ENCODE data around the gene SLC1A4.
A peak's percentile ranks its signal among the peaks of the same experiment; 100 is the strongest.
"Not testable (repeated sequence)": the region's sequence is repeated elsewhere in the genome, so short reads cannot be mapped to it uniquely, and the experiment has no call there.

SLC1A4 gene

DNA sequence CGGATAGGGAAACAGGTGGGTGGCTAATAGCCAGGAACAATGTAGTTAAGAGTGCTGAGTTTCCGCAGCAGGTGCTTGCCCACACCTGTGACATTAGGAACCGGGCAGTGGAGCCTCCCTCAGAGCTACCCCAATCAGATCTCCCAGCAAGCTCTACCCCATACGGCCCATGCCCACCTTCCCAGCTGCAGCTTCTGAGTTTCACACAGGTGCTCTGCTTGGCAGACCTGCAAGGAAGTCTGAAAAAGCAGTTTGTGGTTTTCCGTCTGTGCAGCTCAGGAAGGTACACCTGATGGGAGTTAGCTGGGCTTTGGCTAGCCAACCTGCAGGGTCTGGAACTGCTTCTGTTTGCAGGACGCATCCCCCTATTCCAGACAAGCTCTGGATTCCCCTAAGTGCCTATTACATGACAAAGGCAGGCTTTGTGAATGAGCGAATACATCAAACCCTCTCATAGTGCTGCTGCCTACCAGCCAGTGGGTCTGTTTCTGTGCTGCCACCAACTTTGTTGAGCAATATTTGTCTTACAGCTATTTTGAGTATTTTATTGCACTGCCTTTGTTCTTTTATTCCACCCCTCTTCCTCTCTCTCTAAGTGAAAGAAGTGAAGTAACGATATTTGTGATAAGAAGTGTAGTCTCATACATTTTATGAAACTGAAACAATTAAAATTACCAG lies 42.3 kb downstream of the SLC1A4 start:
- Histone ChIP-seq H3K9me3 (replicated peaks; ENCODE audit: low read length) (no peaks in the 10 kb centered on the region), H3K4me2 (ENCODE audit: low read length) (no peak overlapping the region), H3K27me3 (ENCODE audit: control insufficient read depth, insufficient read depth, low read length) (peaks cover 12% of the 10 kb centered on the region), H3K36me3 (ENCODE audit: insufficient read depth, low read length) (no peaks in the 10 kb centered on the region), H3K9ac (ENCODE audit: low read depth, low read length) (no peak overlapping the region), H3K4me3 (ENCODE audit: low read length) (no peak overlapping the region), H3K4me1 (ENCODE audit: control insufficient read depth, insufficient read depth, low read length) (no peaks in the 10 kb centered on the region)

DNA sequence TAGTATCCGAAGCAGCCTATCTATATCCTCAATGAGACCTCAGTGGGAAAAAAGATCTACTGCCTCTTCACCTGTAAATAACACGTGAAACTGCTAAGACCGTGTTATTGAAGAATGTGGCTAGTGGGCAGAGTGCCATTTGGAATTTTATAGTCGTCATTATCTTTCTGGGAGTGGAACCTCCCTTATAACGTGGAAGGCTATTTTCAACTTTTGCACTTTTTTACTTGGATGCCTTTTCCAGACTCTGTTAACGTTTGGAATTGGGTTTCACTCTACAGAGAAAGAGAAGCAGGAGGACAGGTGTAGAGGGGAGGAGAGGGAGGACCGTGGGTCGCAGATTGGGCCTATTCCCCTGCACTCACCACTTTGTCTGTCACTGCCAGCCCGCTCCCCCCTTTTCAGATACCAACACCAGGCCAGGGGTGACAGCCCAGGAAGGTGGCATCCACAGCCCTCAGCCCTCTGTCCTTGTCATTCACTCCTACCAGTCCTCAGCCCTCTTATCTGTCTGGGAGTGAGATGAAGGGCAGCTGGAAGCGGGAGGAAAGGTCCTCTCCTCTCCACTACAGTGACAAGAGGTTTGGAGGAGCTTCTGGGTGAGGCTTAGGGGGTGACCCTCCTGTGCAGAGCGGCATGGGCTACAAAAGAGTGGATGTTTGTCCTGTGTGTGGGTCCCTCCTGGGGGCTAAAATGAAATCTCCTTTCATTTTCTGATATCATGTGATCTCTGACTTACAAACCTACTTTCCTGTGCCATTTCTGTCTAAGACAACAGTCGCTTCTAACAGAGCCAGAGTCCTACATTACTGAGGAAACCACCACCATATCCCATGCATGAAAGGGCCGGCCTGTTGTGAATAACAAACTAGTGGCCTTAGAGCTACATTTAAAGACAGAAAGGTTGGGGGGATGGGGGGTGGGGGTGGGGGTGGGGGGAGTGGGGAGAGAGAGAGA lies 43.1 kb downstream of the SLC1A4 start:
- no peaks in the 10 kb centered on the region for H3K36me3 ChIP-seq (ENCODE audit: insufficient read depth, low read length)
- peaks cover 12% of the 10 kb centered on the region for H3K27me3 ChIP-seq (ENCODE audit: control insufficient read depth, insufficient read depth, low read length)
- no peak overlapping the region for H3K4me2 ChIP-seq (ENCODE audit: low read length)
- no peaks in the 10 kb centered on the region for H3K9me3 ChIP-seq (replicated peaks; ENCODE audit: low read length)
- H3K4me3 ChIP-seq (ENCODE audit: low read length): no peak overlapping the region
- no peaks in the 10 kb centered on the region for H3K4me1 ChIP-seq (ENCODE audit: control insufficient read depth, insufficient read depth, low read length)
- no peak overlapping the region for H3K9ac ChIP-seq (ENCODE audit: low read depth, low read length)

DNA sequence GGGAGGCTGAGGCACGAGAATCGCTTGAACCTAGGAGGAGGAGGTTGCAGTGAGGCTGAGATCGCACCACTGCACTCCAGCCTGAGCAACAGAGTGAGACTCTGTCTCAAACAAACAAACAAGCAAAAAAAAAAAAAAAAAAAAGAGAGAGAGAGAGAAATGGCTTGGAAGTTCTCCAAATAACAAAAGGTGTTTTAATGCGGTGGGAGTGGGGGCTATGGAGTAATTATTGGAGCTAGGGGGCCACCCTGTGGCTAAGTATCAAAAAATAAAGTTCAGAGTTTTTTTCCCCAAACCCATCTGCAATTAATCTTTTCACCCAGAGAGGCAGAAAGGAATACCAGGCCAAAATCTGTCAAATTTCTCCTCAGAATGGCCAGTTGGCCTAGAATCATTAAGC lies 44.0 kb downstream of the SLC1A4 start:
- Histone ChIP-seq H3K4me2 (ENCODE audit: low read length) (no peak overlapping the region), H3K27me3 (ENCODE audit: control insufficient read depth, insufficient read depth, low read length) (peaks cover 12% of the 10 kb centered on the region), H3K9ac (ENCODE audit: low read depth, low read length) (no peak overlapping the region), H3K9me3 (replicated peaks; ENCODE audit: low read length) (no peaks in the 10 kb centered on the region), H3K4me1 (ENCODE audit: control insufficient read depth, insufficient read depth, low read length) (no peaks in the 10 kb centered on the region), H3K4me3 (ENCODE audit: low read length) (no peak overlapping the region), H3K36me3 (ENCODE audit: insufficient read depth, low read length) (no peaks in the 10 kb centered on the region)

DNA sequence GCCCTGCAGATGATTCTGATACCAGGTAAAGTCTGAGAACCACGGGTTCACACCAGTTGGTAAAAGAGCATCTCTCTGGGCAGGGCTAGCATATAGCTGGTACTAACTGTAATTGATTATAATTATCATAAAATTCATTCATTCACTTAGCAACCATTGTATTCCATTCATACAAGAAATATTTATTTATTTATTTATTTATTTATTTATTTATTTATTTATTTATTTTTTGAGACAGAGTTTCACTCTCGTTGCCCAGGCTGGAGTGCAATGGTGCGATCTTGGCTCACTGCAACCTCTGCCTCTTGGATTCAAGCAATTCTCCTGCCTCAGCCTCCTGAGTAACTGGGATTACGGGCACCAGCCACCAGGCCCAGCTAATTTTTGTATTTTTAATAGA lies 44.5 kb downstream of the SLC1A4 start:
- H3K4me2 ChIP-seq (ENCODE audit: low read length); H3K36me3 ChIP-seq (ENCODE audit: insufficient read depth, low read length); H3K9me3 ChIP-seq (replicated peaks; ENCODE audit: low read length); H3K9ac ChIP-seq (ENCODE audit: low read depth, low read length); H3K4me3 ChIP-seq (ENCODE audit: low read length); H3K4me1 ChIP-seq (ENCODE audit: control insufficient read depth, insufficient read depth, low read length): not testable (repeated sequence)
- peaks cover 12% of the 10 kb centered on the region for H3K27me3 ChIP-seq (ENCODE audit: control insufficient read depth, insufficient read depth, low read length)

DNA sequence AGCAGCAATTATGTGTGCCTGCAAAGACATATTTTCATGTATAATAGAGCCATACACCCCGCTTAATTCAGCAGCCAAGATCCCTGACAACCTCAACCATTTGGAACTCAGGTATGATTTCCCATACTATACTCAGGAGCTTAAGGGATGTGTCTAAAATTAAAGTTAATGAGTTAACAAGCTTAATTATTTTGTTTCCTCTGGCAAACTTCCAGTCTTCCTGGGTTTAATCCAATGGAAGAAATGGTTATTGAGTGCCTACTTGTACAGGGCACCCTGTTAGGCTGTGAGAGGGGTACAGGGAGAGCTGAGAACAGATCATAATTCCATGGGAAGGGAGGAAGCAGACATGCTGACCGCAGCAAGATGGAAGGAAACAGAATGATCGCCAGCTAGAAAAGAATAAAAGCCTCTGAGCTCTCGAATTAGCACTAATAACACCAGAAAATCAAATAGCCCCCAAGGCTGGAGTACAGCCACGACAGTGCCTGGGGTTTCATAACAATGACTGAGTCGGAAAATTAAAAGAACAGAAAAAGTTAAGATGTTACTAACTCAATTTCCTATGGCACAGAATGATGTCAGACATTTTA lies 46.2 kb downstream of the SLC1A4 start:
- Histone ChIP-seq H3K4me1 (ENCODE audit: control insufficient read depth, insufficient read depth, low read length) (no peaks in the 10 kb centered on the region), H3K9me3 (replicated peaks; ENCODE audit: low read length) (no peaks in the 10 kb centered on the region), H3K4me2 (ENCODE audit: low read length) (no peak overlapping the region), H3K9ac (ENCODE audit: low read depth, low read length) (no peak overlapping the region), H3K36me3 (ENCODE audit: insufficient read depth, low read length) (no peaks in the 10 kb centered on the region), H3K27me3 (ENCODE audit: control insufficient read depth, insufficient read depth, low read length) (peaks cover 12% of the 10 kb centered on the region), H3K4me3 (ENCODE audit: low read length) (no peak overlapping the region)

DNA sequence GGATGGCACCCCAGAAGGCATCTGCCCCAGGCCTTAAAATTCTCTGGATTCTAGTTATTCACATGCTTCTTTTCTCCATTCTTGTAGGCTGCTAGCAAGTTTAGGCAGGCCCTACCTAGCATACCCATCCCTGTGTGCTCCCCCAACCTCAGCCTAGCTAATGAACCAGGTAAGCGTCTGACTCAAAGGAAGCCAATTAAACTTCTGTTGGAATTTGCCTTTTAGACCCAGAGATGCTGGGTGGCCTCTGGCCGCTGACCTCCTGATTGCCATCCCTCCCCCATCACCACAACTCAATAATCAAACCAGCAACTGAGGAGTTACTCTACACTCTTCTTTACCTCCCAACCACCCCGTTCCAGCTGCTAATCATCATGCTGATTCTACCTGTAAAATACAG lies 48.0 kb downstream of the SLC1A4 start:
- Histone ChIP-seq H3K9me3 (replicated peaks; ENCODE audit: low read length) (no peaks in the 10 kb centered on the region), H3K9ac (ENCODE audit: low read depth, low read length) (no peak overlapping the region), H3K27me3 (ENCODE audit: control insufficient read depth, insufficient read depth, low read length) (no peaks in the 10 kb centered on the region), H3K36me3 (ENCODE audit: insufficient read depth, low read length) (no peaks in the 10 kb centered on the region), H3K4me1 (ENCODE audit: control insufficient read depth, insufficient read depth, low read length) (no peaks in the 10 kb centered on the region), H3K4me3 (ENCODE audit: low read length) (no peak overlapping the region), H3K4me2 (ENCODE audit: low read length) (no peak overlapping the region)

DNA sequence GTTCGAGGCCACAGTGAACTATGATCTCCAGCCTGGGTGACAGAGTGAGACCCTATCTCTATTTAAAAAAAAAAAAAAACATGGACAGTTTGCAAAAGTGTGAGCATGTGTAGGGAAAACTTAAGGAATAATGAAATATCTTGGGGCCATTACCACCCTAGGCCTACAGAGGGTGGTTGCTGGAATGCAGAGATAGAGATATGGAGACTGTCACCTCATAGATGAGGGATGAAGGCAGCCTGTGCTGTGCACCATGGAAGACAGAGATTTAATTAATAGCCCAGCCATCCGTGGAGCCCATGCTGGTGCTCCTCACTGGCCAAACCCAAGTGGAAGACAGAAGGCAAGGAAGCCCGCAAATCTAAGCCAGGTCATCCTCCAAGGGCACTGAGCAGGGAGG lies 50.4 kb downstream of the SLC1A4 start:
- Histone ChIP-seq H3K9me3 (replicated peaks; ENCODE audit: low read length) (no peaks in the 10 kb centered on the region), H3K27me3 (ENCODE audit: control insufficient read depth, insufficient read depth, low read length) (no peaks in the 10 kb centered on the region), H3K9ac (ENCODE audit: low read depth, low read length) (no peak overlapping the region), H3K4me2 (ENCODE audit: low read length) (no peak overlapping the region), H3K4me3 (ENCODE audit: low read length) (no peak overlapping the region), H3K4me1 (ENCODE audit: control insufficient read depth, insufficient read depth, low read length) (no peaks in the 10 kb centered on the region), H3K36me3 (ENCODE audit: insufficient read depth, low read length) (no peaks in the 10 kb centered on the region)

DNA sequence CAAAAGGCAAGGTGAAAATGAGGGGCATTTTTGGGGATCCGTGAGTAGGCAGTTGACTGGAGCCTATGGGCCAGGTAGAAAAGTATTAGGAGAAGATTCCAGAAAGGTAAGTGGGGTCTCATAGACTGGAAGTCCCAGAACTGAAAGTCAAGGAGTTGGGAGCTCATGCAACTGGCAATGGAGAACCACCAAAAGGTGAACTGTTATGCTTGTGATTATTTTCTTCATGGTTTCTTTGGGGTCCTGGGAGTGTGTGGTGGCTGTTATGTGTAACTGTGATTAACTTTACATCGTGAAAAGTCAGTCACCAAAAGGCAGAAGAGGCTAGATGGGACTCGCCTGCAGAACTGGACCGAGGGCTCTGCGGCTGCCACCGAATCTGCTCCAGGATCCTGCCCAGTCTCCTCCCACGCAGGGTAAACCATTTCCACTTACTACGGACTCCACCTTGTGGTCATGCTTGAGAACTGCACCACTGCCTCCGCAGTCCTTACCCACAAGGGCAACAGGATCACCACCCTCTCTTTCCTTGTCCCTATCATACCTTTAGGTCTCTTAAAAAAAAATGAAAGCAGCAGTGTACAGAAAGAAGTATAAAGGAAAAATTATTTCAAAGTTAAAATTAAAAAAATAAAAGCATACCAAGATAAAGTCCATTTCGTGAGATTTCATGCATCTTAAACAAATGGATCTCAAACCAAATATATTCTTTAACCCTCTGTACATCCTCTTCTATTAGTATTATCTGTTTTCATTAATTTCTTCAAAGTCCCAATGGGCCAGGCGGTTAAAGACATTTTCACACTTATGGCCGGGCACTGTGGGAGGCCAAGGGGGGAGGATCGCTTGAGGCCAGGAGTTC lies 51.4 kb downstream of the SLC1A4 start:
- H3K9ac ChIP-seq (ENCODE audit: low read depth, low read length): no peak overlapping the region
- no peaks in the 10 kb centered on the region for H3K27me3 ChIP-seq (ENCODE audit: control insufficient read depth, insufficient read depth, low read length)
- peaks cover 4% of the 10 kb centered on the region for H3K9me3 ChIP-seq (replicated peaks; ENCODE audit: low read length)
- H3K36me3 ChIP-seq (ENCODE audit: insufficient read depth, low read length): no peaks in the 10 kb centered on the region
- peak overlapping the region; percentile 31 for H3K4me3 ChIP-seq (ENCODE audit: low read length)
- H3K4me1 ChIP-seq (ENCODE audit: control insufficient read depth, insufficient read depth, low read length): peaks cover 2% of the 10 kb centered on the region
- H3K4me2 ChIP-seq (ENCODE audit: low read length): peak overlapping the region; percentile 71

DNA sequence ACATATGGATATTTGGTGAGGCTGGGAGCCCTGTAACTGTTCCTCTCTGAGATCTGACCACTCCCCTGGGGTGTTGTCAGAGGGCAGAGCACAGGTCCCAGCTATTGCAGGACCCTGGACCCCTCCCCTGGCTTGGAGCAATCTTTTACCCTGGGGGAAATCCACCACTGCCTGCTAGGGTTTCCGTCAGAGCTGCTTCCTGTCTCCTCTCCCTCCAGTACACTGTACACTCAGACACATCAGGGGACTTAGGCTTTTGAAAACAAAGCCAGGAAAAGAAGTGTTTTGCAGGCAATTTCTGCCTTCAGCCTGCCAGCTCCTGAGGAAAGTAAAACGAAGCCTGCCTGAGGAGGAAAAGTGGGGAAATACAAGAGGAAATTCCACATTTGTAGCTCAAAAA lies 53.8 kb downstream of the SLC1A4 start:
- H3K9ac ChIP-seq (ENCODE audit: low read depth, low read length): no peak overlapping the region
- H3K4me2 ChIP-seq (ENCODE audit: low read length): no peak overlapping the region
- H3K9me3 ChIP-seq (replicated peaks; ENCODE audit: low read length): peaks cover 4% of the 10 kb centered on the region
- no peak overlapping the region for H3K4me3 ChIP-seq (ENCODE audit: low read length)
- peaks cover 5% of the 10 kb centered on the region for H3K4me1 ChIP-seq (ENCODE audit: control insufficient read depth, insufficient read depth, low read length)
- no peaks in the 10 kb centered on the region for H3K36me3 ChIP-seq (ENCODE audit: insufficient read depth, low read length)
- H3K27me3 ChIP-seq (ENCODE audit: control insufficient read depth, insufficient read depth, low read length): no peaks in the 10 kb centered on the region

DNA sequence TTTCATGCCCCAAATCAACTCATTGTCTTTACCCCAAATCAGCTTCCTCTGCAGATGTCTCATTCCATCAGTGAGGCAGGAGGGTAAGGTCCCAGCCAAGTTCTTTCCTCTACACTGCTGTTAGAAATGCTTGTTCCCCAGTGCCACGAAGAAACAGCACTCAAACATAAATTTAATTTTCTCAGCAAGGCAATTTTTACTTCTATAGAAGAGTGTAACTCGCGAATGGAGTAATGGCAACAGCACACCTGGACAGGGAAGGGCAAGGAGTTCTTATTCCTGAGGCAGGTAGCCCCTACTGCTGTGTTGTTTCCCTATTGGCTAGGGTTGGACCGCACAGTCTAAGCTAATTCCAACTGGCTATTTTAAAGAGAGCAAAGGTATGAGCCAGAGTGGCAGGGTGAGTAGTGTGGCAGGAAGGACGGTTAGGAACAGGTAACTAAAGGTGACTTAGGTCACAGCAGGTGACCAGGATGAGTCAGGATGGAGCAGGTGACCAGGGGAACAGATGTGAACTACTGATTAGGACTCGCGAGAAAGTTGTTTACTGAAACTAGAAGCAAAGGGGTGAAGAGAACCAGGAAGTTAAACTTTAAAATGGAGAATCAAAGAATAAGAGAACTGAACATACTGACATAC lies 55.0 kb downstream of the SLC1A4 start:
- H3K4me2 ChIP-seq (ENCODE audit: low read length): no peak overlapping the region
- peaks cover 4% of the 10 kb centered on the region for H3K9me3 ChIP-seq (replicated peaks; ENCODE audit: low read length)
- H3K36me3 ChIP-seq (ENCODE audit: insufficient read depth, low read length): no peaks in the 10 kb centered on the region
- no peak overlapping the region for H3K9ac ChIP-seq (ENCODE audit: low read depth, low read length)
- H3K4me1 ChIP-seq (ENCODE audit: control insufficient read depth, insufficient read depth, low read length): peaks cover 5% of the 10 kb centered on the region
- H3K27me3 ChIP-seq (ENCODE audit: control insufficient read depth, insufficient read depth, low read length): no peaks in the 10 kb centered on the region
- H3K4me3 ChIP-seq (ENCODE audit: low read length): no peak overlapping the region

Measured in skeletal muscle satellite cell (primary cell).